ENCODE data around the gene CHCHD6.

The CHCHD6 gene

DNA sequence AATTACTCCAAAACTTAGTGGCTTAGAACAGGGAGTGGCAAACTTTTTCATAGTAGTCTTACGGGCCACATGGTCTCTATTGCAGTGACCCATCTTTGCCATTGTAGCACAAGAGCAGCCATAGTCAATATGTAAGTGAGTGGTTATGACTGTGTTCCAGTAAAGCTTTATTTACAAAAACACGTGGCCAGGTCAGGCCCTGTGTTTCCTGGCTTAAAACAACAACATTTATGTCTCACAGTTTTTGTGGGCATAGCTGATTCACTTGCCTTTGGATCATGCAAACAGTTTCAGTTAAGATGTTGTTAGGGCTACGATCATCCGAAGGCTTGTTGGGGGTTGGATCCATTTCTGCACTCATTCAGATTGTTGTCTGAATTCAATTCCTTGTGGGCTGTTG lies 103.8 kb downstream of the CHCHD6 start:
- no peak overlapping the region for H3K4me3 ChIP-seq (ENCODE audit: low read depth, low read length)
- TF ChIP-seq, protein P1, sequence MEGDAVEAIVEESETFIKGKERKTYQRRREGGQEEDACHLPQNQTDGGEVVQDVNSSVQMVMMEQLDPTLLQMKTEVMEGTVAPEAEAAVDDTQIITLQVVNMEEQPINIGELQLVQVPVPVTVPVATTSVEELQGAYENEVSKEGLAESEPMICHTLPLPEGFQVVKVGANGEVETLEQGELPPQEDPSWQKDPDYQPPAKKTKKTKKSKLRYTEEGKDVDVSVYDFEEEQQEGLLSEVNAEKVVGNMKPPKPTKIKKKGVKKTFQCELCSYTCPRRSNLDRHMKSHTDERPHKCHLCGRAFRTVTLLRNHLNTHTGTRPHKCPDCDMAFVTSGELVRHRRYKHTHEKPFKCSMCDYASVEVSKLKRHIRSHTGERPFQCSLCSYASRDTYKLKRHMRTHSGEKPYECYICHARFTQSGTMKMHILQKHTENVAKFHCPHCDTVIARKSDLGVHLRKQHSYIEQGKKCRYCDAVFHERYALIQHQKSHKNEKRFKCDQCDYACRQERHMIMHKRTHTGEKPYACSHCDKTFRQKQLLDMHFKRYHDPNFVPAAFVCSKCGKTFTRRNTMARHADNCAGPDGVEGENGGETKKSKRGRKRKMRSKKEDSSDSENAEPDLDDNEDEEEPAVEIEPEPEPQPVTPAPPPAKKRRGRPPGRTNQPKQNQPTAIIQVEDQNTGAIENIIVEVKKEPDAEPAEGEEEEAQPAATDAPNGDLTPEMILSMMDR (IDR thresholded peaks at IDR 0.05; ENCODE audit: borderline replicate concordance, insufficient read depth, low read depth, low read length), result no peak

DNA sequence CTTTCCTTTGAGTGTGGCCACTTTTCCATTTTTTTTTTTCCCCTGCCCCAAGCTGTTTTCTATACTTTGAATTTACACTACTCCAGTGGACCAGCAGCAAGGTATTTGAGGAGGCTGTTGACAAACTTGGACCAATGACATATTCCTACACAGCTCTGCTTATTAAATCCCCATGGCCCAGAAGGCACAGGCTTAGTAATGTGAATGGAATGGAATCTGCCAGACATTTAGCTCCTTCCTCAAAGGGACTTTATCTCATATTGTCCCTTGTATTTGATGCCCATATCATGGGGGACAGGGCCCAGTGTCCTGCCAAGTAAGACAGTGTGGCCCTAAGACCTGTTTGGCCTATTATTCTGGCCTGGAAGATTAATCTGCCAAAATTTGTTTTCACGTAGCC lies 107.5 kb downstream of the CHCHD6 start:
- TF ChIP-seq, protein P1 (IDR thresholded peaks at IDR 0.05; ENCODE audit: borderline replicate concordance, insufficient read depth, low read depth, low read length), result no peak
- no peak overlapping the region for H3K4me3 ChIP-seq (ENCODE audit: low read depth, low read length)

DNA sequence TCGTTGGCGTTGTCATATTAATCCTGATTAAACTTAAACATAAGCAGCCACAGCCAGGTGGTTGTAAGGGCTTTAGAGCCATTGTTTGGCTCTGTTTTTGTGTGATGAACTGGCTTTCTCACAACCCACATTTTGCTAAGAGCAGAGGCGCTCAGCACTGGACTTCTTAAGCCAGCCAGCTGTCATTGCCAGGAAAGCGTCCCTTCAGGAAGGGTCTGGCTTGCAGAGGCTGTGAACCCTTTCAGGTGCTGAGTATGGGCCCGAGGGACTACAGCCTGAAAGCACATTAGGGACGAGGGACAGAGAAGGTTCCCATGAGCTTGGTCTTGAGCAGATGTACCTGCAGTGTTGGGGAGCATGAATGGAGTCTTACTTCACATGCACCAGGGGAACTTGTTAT lies 112.3 kb downstream of the CHCHD6 start:
- H3K4me3 ChIP-seq (ENCODE audit: low read depth, low read length), result no peak overlapping the region
- TF ChIP-seq, protein P1 (IDR thresholded peaks at IDR 0.05; ENCODE audit: borderline replicate concordance, insufficient read depth, low read depth, low read length), result no peak

DNA sequence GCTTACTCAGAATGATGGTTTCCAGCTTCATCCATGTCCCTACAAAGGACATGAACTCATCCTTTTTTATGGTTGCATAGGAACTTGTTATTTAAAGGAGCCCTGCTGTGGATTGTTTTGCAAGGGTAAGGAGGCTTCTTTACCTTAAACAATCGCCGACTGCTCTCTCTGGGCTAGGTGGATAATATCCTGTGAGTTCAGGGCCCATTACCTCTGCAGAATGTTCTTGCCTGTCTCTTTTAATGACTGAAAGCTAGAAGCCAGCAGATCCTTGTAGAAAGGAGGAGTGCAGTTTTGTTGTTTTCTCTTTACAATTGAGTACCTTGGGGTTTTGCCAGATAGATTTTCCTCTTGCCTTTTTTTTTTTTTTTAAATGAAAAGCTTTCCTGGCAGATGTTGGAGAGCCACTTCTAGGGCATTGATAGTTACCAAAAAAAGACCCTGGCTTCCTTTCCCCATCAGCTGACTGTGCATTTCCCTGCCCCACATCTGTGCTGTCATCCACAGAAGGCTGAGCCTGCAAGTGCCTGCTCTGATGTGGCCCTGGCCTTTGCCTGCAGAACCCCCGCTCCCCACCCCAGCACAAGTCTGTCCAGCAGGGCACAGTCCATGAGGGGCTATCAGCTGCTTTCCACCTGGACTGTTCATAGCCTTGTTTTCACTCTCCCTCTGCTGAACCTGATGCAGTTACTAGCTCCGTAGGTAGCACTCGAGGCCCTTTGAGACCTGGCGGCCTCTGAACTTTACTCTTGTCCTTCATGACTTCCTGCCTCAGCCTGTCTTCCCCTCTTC lies 113.1 kb downstream of the CHCHD6 start:
- TF ChIP-seq, protein P1 (IDR thresholded peaks at IDR 0.05; ENCODE audit: borderline replicate concordance, insufficient read depth, low read depth, low read length), result no peak
- H3K4me3 ChIP-seq (ENCODE audit: low read depth, low read length), result no peak overlapping the region

GRCh38 chr3:126817781-126818180 lies 113.7 kb downstream of the CHCHD6 start:
- no peak overlapping the region for H3K4me3 ChIP-seq (ENCODE audit: low read depth, low read length)
- TF ChIP-seq, protein P1 (IDR thresholded peaks at IDR 0.05; ENCODE audit: borderline replicate concordance, insufficient read depth, low read depth, low read length), result no peak

- no peak overlapping the region for H3K4me3 ChIP-seq (ENCODE audit: low read depth, low read length)
- TF ChIP-seq, protein P1 (IDR thresholded peaks at IDR 0.05; ENCODE audit: borderline replicate concordance, insufficient read depth, low read depth, low read length), result no peak
Measured at GRCh38 chr3:126818400-126819095, 114.5 kb downstream of the CHCHD6 start.

DNA sequence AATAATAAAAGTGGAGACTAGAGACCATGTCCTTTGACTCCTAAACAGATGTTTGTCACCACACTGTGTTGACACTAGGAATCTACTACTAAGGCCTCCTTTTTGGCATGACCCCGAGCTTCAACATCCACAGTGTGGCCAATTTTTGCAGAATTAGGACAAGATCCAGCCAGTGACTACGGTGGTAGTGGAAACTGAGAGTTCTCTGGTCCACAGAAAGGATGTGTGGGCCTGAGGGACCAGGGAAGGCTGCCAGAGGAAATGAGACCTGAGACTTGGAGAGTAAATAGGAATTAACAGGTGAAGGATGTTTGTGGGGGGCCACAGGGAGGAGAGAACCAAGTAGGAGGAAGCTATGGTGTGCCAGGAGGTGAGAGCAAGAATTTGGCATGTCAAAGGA lies 122.7 kb downstream of the CHCHD6 start:
- TF ChIP-seq, protein P1 (IDR thresholded peaks at IDR 0.05; ENCODE audit: borderline replicate concordance, insufficient read depth, low read depth, low read length), result no peak
- no peak overlapping the region for H3K4me3 ChIP-seq (ENCODE audit: low read depth, low read length)
